Stimulated activated CD8-positive, alpha-beta memory T cell treated with anti-CD3 and anti-CD28 coated beads, Interleukin-15, amount 100 ng/mL, for 48 hours (primary cell): ENCODE measurements around the gene TERT.

Experiments
- DNase-seq, 2 donors: peaks; one replicate each; pipeline ENCODE4 v3.0.0-alpha.2; 2020; ENCODE audit warnings: low read depth in 2 of 2

TERT gene

DNA sequence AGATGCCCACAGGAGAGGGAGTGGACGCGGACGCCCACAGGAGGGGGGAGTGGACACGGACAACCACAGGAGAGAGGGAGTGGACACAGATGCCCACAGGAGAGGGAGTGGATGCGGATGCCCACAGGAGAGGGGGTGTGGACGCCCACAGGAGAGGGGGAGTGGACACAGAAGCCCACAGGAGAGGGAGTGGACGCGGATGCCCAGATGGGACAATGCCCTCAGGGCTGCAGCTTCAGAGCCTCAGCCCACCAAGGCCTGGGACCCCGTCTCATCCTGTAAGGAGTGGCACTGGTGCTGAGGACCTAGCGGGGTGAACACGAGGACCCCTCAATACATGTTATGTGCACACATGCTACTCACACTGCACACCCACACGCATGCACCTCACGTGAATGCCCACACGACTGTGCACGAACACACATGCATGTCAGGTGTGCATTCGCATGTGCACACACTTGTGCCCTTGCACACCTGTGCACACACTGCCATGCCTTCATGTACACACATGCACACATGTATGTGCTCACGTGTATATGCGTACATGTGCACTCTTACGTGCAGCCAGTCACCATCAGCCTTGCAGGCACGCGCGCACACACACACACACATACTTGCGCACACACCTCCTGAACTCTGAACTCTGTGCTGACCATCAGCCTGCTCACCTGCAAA lies 34.9 kb downstream of the TERT start:
- DNase-seq, result no peak

DNA sequence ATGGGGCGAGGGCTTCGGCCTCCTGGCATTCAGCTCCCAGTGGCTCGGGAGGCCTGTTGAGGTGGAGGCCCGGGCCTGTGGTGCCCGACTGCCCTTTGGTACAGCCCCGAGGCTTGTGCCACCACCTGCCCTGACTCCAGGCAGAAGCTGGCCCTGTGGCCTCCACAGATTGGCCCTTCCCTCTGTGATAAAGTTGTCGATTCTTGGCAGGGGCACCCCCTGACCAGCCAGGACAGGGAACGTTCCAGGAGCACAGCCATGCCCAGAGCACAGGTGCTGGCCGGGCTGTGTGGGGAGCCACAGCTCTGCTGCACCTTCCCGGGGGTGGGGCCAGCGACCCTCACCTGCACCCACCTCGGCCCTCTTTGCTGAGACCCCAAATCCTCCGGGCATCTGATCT lies 37.0 kb downstream of the TERT start:
- no peak for DNase-seq

DNA sequence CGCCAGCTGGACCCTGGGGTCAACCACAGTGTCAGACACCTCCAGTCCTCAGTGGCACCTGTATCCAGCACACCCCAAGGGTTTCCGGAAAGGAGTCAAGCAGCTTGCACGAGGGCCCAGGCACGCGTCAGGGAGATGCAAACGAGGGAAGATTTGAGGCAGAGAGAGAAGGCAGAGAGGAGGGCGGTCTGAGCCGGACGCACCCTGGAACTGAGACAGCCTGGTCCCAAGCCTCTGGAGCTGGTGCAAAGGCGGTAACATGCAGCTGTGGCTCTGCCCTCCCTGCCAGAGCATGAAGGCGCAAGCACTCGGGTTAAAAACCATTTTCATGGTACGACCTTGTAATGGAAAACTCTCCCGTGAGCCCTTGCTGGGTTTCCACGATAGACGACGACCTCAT lies 37.5 kb downstream of the TERT start:
- DNase-seq, result no peak

DNA sequence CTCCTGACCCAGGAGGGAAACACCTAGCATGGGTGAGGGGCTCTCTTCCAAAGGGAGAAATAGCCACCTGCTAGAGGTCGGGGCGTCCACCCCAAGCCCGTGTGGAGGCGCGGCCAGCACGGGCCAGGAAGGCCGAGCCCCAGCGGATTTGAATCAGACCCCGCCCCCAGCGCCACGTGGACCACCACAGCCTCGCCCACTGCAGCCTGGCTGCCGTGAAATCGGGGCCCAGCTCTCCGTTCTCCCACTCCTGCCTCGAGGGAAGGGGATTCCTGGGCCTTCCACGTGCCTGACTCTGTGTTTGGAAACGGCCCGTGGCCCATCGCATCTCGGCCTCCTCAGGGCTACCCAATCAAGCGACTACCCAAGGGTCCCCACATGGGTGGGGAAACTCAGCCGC lies 38.1 kb downstream of the TERT start:
- no peak for DNase-seq

DNA sequence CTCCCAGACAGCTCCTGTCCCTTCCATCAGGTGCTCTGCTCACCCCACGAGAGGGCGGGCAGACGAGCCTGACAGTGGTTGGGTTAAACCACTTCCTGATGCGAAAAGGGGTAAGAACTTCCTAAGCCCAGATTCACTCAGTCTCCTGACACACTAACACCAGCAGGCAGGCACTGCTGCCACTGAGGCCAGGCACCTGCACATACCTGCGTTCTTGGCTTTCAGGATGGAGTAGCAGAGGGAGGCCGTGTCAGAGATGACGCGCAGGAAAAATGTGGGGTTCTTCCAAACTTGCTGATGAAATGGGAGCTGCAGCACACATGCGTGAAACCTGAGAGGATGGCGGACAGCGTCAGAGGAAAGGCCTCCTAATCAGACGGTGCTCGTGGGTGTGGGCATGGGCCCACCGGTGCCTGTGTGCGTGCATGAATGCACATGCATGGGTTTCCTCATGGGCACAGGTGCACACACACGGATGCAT lies 39.7 kb downstream of the TERT start:
- DNase-seq, result no peak

DNA sequence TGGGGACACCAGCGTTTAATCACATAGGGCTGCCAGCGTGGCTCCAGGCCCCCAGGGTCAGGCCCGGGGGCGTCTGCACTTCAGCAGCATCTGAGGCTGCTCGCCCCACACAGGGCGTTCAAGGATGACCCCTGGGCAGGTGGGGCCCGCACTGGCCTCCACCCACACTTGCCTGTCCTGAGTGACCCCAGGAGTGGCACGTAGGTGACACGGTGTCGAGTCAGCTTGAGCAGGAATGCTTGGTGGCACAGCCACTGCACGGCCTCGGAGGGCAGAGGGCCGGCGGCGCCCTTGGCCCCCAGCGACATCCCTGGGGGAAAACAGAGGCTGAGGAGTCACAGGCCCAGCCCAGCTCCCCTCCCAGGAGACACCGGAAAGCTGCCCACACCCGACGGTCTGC lies 40.7 kb downstream of the TERT start:
- no peak for DNase-seq

DNA sequence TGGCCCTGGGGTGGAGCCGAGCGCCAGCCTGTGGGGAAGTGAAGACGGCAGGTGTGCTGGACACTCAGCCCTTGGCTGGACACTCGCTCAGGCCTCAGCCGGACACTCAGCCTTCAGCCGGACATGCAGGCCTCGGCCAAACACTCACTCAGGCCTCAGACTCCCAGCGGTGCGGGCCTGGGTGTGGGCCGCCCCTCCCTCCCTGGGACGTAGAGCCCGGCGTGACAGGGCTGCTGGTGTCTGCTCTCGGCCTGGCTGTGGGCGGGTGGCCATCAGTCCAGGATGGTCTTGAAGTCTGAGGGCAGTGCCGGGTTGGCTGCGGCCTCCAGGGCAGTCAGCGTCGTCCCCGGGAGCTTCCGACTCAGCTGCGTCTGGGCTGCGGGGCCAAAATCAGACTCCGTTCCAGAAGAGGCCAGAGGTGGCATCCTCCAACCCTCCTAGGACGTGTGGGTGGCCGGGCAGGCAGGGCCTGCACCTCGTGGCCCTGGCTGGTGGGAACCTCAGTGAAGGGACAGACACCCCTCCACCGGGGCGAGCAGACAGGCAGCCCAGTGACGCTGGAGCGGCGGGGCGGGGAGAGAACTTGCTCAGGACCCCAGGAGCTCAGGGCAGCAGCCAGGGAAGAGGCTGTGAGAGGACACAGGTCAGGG lies 41.3 kb downstream of the TERT start:
- DNase-seq, result no peak

DNA sequence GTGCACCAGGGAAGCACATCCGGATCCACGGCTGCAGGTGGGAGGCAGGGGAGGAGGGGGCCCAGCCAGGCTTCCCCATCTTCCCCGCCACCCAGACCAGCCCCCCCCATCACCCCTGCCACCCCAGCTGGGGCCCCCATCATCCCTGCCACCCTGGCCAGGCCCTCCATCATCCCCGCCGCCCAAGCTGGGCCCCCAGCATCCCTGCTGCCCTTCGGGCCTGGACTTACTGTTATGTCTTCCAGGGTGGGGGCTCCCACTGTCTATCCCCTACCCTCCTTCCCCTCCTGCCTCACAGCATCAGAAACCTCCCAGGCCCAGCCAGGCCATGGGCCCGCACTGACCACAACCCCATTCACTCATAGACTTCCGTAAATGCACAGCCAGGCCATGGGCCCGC lies 42.2 kb downstream of the TERT start:
- DNase-seq, result no peak

DNA sequence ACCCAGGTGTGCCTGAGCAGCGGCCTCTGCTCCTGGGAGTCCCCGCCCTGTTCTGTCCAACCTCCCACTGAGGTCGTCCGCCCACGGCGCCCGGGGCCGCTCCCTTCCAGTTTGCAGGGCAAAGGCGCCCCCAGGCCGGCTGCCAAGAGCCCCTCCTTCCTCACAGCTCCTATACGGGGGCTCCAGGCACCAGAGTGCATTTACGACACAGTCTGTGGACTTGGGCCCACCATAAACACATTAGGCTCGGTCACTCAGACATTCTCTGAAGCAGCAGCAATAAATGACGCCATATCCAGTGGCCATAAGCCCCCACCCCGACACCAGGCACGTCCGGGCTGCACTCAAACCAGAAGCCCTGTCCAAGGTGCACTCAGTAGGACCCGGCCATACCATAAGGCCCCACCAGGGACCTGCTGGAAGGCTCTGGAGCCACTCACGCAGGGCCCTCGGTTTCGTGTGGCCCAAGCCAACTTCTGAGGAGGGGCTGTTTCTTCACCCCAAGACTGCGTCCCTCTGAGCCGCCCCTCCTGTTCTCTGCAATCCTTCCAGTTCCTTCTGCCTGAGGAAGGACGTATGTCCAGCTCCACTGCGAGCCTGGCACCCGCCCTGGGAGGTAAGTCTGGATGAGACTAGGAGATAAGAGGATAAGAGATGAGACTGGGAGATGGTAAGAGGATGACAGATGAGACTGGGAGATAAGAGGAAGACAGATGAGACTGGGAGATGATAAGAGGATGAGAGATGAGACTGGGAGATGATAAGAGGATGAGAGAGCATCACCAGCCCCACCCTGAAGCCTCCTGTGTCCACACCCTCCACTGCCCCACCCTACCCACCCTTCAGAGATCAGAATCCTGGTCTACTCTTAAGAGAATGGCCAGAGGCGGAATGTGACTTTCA lies 42.9 kb downstream of the TERT start:
- DNase-seq, result no peak

DNA sequence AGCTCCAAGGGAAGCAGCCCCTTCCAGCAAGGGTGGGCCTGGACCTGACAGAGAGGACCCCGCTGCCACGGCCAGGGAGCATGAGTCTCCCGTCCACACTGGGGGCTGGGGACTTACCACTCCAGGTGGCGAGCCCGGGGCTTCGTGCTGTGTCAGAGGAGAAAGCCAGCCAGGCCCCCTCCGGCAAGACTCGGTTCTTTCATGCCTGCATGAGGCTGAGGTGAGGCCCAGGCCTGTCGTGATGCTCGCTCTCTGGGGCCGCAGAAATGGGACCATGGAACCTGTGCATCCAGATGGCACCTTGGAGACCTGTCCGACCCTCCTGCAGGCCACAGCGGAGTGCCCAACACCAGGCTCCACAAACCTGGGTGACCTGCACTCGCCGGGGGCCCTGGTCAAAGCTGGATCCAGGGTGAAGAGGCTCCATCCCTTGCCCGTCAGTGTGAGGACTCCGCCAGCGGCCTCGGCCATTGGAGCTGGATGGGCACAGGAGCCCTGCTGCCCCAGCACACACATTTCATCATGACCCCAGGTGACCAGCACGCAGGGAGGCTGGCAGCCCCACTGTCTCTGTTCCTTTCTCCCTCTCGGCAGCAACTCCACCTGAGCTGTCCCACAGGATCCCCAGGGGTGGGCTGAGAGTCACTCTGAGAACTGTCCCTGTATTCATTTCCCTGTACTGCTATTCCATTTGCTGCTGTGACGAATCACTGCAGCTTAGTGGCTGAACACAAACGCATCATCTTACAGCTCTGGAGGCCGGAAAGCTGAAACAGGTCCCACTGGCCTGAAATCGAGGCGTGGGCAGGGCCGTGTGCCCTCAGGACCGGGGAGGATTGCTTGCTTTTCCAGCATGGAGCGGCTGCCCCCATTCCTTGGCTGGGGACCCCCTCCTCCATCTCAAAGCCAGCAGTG lies 45.2 kb downstream of the TERT start:
- no peak for DNase-seq

DNA sequence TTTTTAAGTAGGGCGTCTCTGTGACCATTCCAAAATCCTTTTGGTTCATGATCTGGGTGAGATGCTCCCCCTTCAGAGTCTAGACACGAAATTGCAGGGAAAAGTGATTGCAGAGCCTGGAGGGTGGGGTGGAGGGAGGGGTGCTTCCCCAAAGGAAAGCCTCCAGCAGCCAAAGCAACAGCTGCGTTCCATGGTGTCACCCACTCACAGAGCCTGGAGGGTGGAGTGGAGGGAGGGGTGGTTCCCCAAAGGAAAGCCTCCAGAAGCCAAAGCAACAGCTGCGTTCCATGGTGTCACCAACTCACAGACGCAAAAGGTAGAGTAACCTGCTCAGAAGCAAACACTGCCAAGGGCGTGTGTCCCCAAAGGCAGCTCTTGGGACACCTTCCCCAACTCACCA lies 47.1 kb downstream of the TERT start:
- DNase-seq, result no peak

DNA sequence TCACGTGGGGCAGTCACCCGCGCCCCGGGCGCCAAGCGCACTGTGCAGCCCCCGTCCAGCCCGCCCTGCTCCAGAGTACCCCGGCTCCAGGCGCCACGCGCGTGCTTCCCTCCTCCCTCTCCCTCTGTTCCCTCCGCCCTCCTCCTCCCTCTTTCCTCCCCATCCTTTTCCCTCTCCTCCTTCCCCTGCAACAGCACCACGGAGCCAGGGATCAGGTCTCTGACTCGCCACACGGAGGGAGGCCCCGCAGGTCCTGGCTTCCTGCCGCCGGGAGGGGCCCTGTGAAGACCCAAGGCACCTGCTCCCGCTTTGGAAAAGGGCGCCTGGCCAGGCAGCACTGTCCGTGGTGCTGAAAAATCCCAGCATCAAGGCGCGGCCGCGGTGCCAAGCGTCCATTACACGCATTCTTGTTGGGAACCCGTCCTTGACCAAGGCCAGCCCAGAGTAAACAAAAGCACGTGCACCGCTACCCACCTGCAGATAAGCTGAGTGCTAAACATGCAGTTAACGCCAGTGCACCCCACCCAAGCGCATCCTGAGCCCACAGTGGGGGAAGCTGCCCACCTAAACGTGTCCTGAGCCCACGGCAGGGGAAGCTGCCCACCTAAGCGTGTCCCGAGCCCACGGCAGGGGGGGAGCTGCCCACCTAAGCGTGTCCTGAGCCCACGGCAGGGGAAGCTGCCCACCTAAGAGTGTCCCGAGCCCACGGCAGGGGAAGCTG lies 48.0 kb downstream of the TERT start:
- DNase-seq, result no peak

DNA sequence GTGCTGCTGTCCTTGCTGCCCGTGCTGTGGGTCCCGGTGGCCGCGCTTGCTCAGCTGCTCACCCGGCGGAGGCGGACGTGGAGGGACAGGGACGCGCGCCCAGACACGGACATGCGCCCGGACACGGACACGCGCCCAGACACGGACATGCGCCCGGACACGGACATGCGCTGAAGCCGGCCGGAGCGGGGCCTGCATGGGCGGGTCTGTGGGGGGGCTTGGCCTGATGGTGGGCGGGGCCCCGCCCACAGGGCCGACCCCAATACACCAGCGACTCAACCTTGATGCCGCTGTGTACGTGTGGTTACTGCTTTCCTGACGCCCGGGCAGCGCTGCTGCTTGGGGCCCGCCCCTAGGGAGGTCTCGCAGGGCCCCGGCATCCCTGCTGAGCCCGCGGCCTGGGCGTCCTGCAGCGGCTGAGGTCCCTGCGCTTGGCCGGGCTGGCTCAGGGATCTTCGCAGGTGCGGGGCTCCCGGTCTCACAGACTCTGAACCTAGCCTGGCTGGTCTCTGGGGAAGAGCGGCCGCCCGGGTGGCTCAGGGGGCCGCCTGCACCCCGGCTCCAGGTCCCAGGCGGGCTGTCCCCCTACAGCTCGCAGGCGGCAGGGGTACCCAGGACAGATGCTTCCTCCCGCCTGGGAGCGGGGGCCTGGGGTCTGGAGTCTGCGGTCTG lies 48.8 kb downstream of the TERT start:
- no peak for DNase-seq

DNA sequence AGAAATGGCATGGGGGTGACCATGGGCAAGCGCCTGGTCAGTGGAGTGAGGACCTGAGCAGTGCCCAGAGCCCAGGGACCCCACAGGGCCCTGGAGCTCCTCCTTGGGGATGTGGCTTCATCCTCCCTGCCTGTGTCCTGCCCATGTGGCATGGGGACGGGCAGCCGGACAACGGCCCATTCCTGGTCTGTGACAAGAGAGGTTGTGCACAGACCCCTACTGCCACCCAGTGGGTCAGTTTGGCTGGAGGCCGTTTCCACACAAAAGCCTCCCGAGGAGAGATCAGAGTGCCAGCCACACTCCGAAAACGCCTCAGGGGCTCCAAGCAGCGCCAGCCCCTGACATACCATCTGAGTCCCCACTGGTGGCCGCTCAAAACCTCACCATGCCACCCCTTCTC lies 49.9 kb downstream of the TERT start:
- DNase-seq, result no peak

DNA sequence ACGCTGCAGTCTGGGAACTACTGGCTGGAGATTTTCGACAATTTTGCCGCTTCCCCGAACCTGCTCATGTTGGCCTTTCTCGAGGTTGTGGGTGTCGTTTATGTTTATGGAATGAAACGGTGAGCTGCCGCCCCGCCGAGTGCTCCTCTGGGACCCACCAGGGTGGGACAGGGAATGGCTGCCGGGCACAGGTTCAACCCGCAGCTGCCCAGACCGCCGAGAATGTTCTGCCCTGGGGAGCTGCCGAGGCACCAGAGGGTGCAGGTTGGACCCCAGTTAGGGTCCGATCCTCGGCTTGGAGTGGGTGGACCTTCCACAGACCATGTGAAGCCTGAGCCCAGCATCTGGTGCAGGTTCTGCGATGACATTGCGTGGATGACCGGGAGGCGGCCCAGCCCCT lies 50.6 kb downstream of the TERT start:
- DNase-seq, result no peak

DNA sequence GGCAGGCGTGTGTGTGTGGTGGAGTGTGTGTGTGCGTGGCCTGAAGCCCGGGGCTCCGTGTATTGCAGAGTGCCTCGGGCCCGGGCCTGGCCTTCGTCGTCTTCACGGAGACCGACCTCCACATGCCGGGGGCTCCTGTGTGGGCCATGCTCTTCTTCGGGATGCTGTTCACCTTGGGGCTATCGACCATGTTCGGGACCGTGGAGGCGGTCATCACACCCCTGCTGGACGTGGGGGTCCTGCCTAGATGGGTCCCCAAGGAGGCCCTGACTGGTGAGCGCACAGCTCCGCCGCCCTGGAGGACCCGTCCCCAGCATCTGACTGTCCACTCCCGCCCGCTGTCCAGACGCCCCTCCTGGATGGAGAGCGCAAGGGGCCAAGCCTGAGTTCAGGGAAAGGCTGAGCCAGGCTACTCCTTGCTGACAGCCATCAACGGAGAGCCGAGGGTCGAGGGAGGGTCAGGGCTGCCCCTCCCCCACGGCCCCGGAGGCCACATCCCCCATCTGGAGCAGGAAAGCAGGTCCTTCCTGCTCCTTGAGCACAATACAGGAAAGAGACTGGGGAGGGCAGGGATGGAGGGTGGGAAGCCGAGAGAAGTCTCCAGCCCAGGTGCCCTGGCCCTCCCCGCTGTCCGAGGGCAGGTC lies 51.3 kb downstream of the TERT start:
- no peak for DNase-seq

DNA sequence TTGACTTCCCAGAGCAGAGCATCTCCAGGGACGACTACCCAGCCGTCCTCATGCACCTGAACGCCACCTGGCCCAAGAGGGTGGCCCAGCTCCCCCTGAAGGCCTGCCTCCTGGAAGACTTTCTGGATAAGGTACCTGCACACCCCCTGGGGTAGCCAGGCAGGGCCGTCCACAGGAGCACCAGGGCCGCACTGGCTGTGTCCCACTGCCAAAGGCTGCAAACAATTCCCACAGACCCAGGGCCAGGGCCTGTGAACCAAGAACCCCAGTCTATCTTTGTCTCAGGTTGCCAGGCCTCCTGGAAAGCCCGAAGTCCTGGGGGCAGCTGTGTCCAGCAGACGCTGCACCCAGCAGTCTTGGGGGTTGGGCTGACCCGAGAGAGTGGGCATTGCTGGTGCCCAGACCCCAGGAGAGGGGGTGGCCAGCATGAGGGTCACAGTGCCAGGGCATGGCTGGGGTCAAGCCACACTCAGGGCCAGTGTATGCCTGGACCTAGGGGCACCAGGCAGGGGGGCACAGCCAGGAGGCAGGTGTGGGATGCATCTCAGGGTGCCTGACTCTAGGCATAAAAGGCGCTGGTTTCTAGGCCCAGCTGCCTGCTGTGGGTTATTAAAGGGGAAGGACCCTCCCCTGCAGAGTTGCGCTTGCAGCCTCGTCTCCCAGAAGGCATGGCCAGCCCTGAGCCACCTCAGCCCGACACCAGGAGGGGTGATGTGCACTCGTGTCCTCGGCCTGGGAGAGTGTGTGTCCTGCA lies 52.0 kb downstream of the TERT start:
- no peak for DNase-seq

DNA sequence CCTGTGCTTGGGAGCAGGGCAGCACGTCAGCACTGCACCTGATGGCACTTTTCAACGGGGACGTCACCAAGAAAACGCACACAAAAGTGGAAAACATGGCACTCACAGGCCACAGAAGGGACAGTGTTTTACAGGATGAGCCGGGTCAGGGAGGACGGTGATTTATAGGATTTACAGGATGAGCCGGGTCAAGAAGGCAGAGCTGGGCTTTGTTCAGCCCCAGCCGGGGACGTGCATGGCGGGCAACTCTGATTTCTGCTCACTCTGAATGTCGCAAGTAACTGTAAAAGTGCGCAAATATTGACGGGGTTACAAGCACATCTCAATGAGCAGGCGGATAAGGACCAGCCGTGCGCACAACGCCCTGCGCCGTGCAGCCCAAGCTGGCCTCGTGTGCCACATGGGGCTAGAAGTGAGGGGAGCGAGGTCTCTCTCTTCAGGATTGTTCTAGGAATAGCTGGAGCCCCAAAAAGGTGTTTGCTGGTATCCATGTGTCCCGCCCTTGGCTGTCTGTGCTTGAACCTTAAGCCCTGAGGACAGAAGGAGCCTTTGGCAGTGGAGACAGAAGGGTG lies 53.3 kb downstream of the TERT start:
- DNase-seq, result no peak
